Stomach (tissue), 9 donors: ENCODE measurements around the gene RSPH6A. TPM values are rescaled to one million over a fixed set of nuclear protein-coding genes. Genes with fewer than 3 reads are reported as not detected.
A peak's percentile ranks its signal among the peaks of the same experiment; 100 is the strongest.

ENCODE experiments used
- DNase-seq, 2 donors: peaks; one replicate each; pipeline versions ENCODE4 v3.0.0 to v3.0.0-alpha.2; 2013 to 2019
- H3K27ac ChIP-seq, 5 donors: fragments of 200-600 bp in 4 of 5; sonication (generic) in 4 of 5; one replicate each; pipeline ENCODE4 v1.5.1; 2013 to 2019; ENCODE audit warnings: mild to moderate bottlenecking in 1 of 5, moderate library complexity in 1 of 5
- H3K27me3 ChIP-seq, 3 donors: fragments of 200-600 bp; sonication (generic); one replicate each; pipeline ENCODE4 v1.5.1; 2017 to 2019; ENCODE audit warnings: mixed run types in 1 of 3
- H3K36me3 ChIP-seq, 4 donors: fragments of 200-600 bp; sonication (generic); 1 replicate in 3 of 4; 2 replicates in 1 of 4; pipeline ENCODE4 v1.5.1; 2016 to 2019
- H3K4me1 ChIP-seq, 4 donors: fragments of 200-600 bp; sonication (generic); one replicate each; pipeline ENCODE4 v1.5.1; 2016 to 2019
- H3K4me3 ChIP-seq, 4 donors: fragments of 200-600 bp; sonication (generic) in 3 of 4; one replicate each; pipeline ENCODE4 v1.5.1; 2016 to 2019; ENCODE audit warnings: mild to moderate bottlenecking in 1 of 4
- H3K9me3 ChIP-seq, 4 donors: fragments of 200-600 bp; sonication (generic); one replicate each; pipeline ENCODE4 v1.5.1; 2016 to 2019
- CTCF ChIP-seq, 7 experiments: fragments of 450-650 bp in 4 of 7; fragments of 200-600 bp in 3 of 7; sonication (generic) in 3 of 7; IDR thresholded peaks; one replicate each; pipeline ENCODE4 v1.5.1; 2016 to 2019; ENCODE audit warnings: antibody characterized with exemption in 7 of 7, control low read depth in 2 of 7, mild to moderate bottlenecking in 1 of 7
- EP300 ChIP-seq: sonication (generic); formaldehyde crosslinking; IDR thresholded peaks from one replicate; pipeline ENCODE4 v1.6.1; 2017; ENCODE audit warnings: antibody characterized with exemption
- POLR2A ChIP-seq, 4 donors: fragments of 450-650 bp; IDR thresholded peaks; one replicate each; pipeline ENCODE4 v1.6.1; 2016; ENCODE audit warnings: antibody characterized with exemption in 4 of 4, control low read depth in 2 of 4, mild to moderate bottlenecking in 1 of 4, moderate library complexity in 1 of 4
- POLR2AphosphoS5 ChIP-seq, 3 donors: sonication (generic); formaldehyde crosslinking; IDR thresholded peaks; one replicate each; pipeline ENCODE4 v1.6.1; 2016; ENCODE audit warnings: antibody characterized with exemption in 3 of 3
- WGBS, 5 donors: extraction: QIAGEN DNeasy Blood & Tissue Kit in 3 of 5; methylation state at CpG; one replicate each; pipeline versions ENCODE4 v1.1.5 to v1.1.7; 2013 to 2018; 5-methylcytosine and 5-hydroxymethylcytosine counted together
- intact Hi-C: fragments of 100-400 bp; cut with DNase I; formaldehyde crosslinking; loops from one replicate; pipeline ENCODE4 v1.15.1; 2023; ENCODE audit warnings: low total_unique reads
- polyA plus RNA-seq, 3 donors: library from polyadenylated mRNA; stranded (reverse); fragments of 200-250 nt; gene quantifications; one replicate each; pipeline ENCODE4 v1.2.3, GENCODE V29; 2013
- total RNA-seq, 5 donors: library from RNA; depleted of rRNA; stranded (reverse); fragments of >200 nt; gene quantifications; one replicate each; pipeline versions ENCODE4 v1.1.0 to v1.2.3, GENCODE V29; 2014 to 2016
- donor health status: healthy with polysubstance abuse.
- donor health status: Bipolar disorder and iron deficiency.
- donor health status: healthy.

RSPH6A gene
- total and polyA plus RNA-seq, 8 donors, result 0.37 to 5.8 (median 1.4) TPM; not detected in 5

GRCh38 chr19:45772130-45772840 is 42.8 kb downstream of the RSPH6A start:
- H3K27me3 ChIP-seq, result peaks cover 0 to 25% (median 0%) of the 10 kb centered on the region in 3 donors
- peak overlapping the region in 3 of 4 donors; percentile 61 to 85 (median 85) for H3K4me3 ChIP-seq
- H3K27ac ChIP-seq, result peak overlapping the region; percentile 89 to 98 (median 97)
- H3K36me3 ChIP-seq, result peaks cover 15 to 48% (median 29%) of the 10 kb centered on the region in 4 donors
- intact Hi-C loops, result no loop called here
- peaks cover 27 to 68% (median 47%) of the 10 kb centered on the region in 4 donors for H3K4me1 ChIP-seq
- peak in 1 of 2 donors; percentile 46 for DNase-seq
- 31 to 51% (median 42%) methylated on average over 10 to 14 of the region's 14 CpGs for WGBS, 5 donors
- H3K9me3 ChIP-seq, result no peaks in the 10 kb centered on the region
- TF ChIP-seq CTCF (IDR thresholded peaks at IDR 0.05) (no peak), POLR2AphosphoS5 (IDR thresholded peaks at IDR 0.05) (peak in 2 of 3 donors; percentile 18 to 25), EP300 (no peak)

GRCh38 chr19:45771311-45771933 is 43.7 kb downstream of the RSPH6A start:
- H3K4me1 ChIP-seq, result peaks cover 32 to 77% (median 54%) of the 10 kb centered on the region in 4 donors
- peaks cover 6 to 39% (median 21%) of the 10 kb centered on the region in 4 donors for H3K36me3 ChIP-seq
- H3K9me3 ChIP-seq, result no peaks in the 10 kb centered on the region
- peaks cover 0 to 32% (median 0%) of the 10 kb centered on the region in 3 donors for H3K27me3 ChIP-seq
- DNase-seq, result peak in 1 of 2 donors; percentile 40
- TF ChIP-seq EP300 (no peak), POLR2AphosphoS5 (IDR thresholded peaks at IDR 0.05) (no peak), CTCF (IDR thresholded peaks at IDR 0.05) (no peak), POLR2A (IDR thresholded peaks at IDR 0.05) (no peak)
- peak overlapping the region; percentile 61 to 85 (median 83) for H3K4me3 ChIP-seq
- peak overlapping the region; percentile 89 to 98 (median 97) for H3K27ac ChIP-seq
- intact Hi-C loops, result no loop called here
- 34 to 75% (median 64%) methylated on average over 10 to 46 of the region's 46 CpGs for WGBS, 5 donors

GRCh38 chr19:45770192-45771101 is 44.7 kb downstream of the RSPH6A start:
- DNase-seq, result peak; percentile 98 to 99
- no peaks in the 10 kb centered on the region for H3K9me3 ChIP-seq
- 1 to 4% (median 1%) methylated on average over 46 to 79 of the region's 79 CpGs for WGBS, 5 donors
- H3K4me3 ChIP-seq, result peak overlapping the region; percentile 61 to 85 (median 83)
- peak overlapping the region; percentile 89 to 98 (median 97) for H3K27ac ChIP-seq
- H3K4me1 ChIP-seq, result peaks cover 42 to 87% (median 64%) of the 10 kb centered on the region in 4 donors
- intact Hi-C loops, result no loop called here
- peaks cover 0 to 32% (median 0%) of the 10 kb centered on the region in 3 donors for H3K27me3 ChIP-seq
- TF ChIP-seq CTCF (IDR thresholded peaks at IDR 0.05), result peak in 6 of 7 experiments; percentile 76 to 99 (median 94)
- TF ChIP-seq POLR2AphosphoS5 (IDR thresholded peaks at IDR 0.05), result peak; percentile 54 to 82 (median 76)
- no peak for TF ChIP-seq EP300
- TF ChIP-seq POLR2A (IDR thresholded peaks at IDR 0.05), result peak in 1 of 4 donors; percentile 25
- H3K36me3 ChIP-seq, result peaks cover 5 to 37% (median 18%) of the 10 kb centered on the region in 4 donors
